ENCODE data around the gene EN2.

The EN2 gene

DNA sequence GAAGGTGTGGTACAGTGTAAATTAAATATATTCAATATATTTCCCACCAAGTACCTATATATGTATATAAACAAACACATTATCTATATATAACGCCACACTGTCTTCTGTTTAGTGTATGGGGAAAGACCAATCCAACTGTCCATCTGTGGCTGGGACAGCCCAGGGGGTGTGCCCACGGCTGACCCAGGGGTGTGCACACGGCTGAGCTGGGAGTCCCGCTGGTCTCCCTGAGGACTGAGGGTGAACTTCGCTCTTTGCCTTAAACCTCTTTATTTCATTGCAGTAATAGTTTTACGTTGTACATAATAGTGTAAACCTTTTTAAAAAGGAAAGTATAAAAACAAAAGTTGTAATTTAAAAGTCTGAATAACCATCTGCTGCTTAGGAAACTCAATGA, 6.3 kb downstream of the EN2 start:
- Histone ChIP-seq H3K9me3 (ENCODE audit: control insufficient read depth, low read length) (no peaks in the 10 kb centered on the region), H3K4me1 (ENCODE audit: control insufficient read depth, insufficient read depth, low read length) (peaks cover 17% of the 10 kb centered on the region), H3K36me3 (ENCODE audit: control insufficient read depth, insufficient read depth, low read length) (no peaks in the 10 kb centered on the region), H3K27me3 (ENCODE audit: control insufficient read depth, insufficient read depth, low read length) (peaks cover 100% of the 10 kb centered on the region), H3K4me3 (ENCODE audit: low read length) (no peak overlapping the region), H3K9ac (ENCODE audit: low read length) (no peak overlapping the region)

- Histone ChIP-seq H3K9me3 (ENCODE audit: control insufficient read depth, low read length) (no peaks in the 10 kb centered on the region), H3K9ac (ENCODE audit: low read length) (no peak overlapping the region), H3K4me1 (ENCODE audit: control insufficient read depth, insufficient read depth, low read length) (peaks cover 13% of the 10 kb centered on the region), H3K36me3 (ENCODE audit: control insufficient read depth, insufficient read depth, low read length) (no peaks in the 10 kb centered on the region), H3K27me3 (ENCODE audit: control insufficient read depth, insufficient read depth, low read length) (peaks cover 100% of the 10 kb centered on the region), H3K4me3 (ENCODE audit: low read length) (no peak overlapping the region)
These were observed 7.2 kb downstream of the EN2 start for GRCh38 chr7:155464948-155465739.

GRCh38 chr7:155465761-155466141, 7.8 kb downstream of the EN2 start:
- Histone ChIP-seq H3K4me3 (ENCODE audit: low read length) (no peak overlapping the region), H3K36me3 (ENCODE audit: control insufficient read depth, insufficient read depth, low read length) (no peaks in the 10 kb centered on the region), H3K9ac (ENCODE audit: low read length) (no peak overlapping the region), H3K27me3 (ENCODE audit: control insufficient read depth, insufficient read depth, low read length) (peaks cover 100% of the 10 kb centered on the region), H3K9me3 (ENCODE audit: control insufficient read depth, low read length) (no peaks in the 10 kb centered on the region), H3K4me1 (ENCODE audit: control insufficient read depth, insufficient read depth, low read length) (peaks cover 13% of the 10 kb centered on the region)

DNA sequence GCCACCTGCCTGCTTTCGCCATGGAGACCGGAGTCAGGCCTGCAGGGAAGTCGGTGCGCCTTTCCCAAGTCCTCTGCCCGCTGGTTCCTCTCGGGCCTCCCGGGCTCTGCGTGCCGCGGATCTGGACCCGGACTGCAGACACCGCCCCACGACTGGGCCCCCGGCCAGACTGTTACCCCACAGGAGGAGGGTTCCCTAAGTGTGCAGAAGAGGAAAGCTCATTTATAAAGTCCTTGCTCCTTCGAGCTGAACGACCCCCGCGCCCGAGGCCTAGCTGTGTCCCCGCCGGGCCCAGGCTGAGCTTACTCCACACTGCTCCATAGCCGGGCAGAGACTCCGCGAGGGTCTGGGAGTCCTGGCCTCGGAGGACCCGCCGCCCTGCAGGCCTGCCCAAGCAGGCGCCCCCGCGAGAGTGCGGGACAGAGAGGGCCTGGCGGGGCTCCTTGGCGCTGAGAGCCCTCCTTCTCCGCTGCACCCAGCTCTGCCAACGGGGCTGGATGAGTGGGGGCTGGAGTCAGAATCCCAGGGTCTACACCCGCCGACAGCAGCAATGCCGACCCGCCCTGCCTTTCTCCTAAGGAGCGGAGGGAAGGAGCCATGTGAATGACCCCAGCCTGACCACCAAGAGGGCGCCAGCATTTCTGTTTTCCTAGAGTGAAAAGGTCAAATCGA, 8.3 kb downstream of the EN2 start:
- H3K36me3 ChIP-seq (ENCODE audit: control insufficient read depth, insufficient read depth, low read length), result no peaks in the 10 kb centered on the region
- H3K4me1 ChIP-seq (ENCODE audit: control insufficient read depth, insufficient read depth, low read length), result peaks cover 13% of the 10 kb centered on the region
- H3K9me3 ChIP-seq (ENCODE audit: control insufficient read depth, low read length), result no peaks in the 10 kb centered on the region
- H3K4me3 ChIP-seq (ENCODE audit: low read length), result no peak overlapping the region
- no peak overlapping the region for H3K9ac ChIP-seq (ENCODE audit: low read length)
- peaks cover 100% of the 10 kb centered on the region for H3K27me3 ChIP-seq (ENCODE audit: control insufficient read depth, insufficient read depth, low read length)

GRCh38 chr7:155466814-155467733, 9.1 kb downstream of the EN2 start:
- Histone ChIP-seq H3K9me3 (ENCODE audit: control insufficient read depth, low read length) (no peaks in the 10 kb centered on the region), H3K4me3 (ENCODE audit: low read length) (no peak overlapping the region), H3K27me3 (ENCODE audit: control insufficient read depth, insufficient read depth, low read length) (peaks cover 100% of the 10 kb centered on the region), H3K4me1 (ENCODE audit: control insufficient read depth, insufficient read depth, low read length) (peaks cover 13% of the 10 kb centered on the region), H3K9ac (ENCODE audit: low read length) (no peak overlapping the region), H3K36me3 (ENCODE audit: control insufficient read depth, insufficient read depth, low read length) (no peaks in the 10 kb centered on the region)

DNA sequence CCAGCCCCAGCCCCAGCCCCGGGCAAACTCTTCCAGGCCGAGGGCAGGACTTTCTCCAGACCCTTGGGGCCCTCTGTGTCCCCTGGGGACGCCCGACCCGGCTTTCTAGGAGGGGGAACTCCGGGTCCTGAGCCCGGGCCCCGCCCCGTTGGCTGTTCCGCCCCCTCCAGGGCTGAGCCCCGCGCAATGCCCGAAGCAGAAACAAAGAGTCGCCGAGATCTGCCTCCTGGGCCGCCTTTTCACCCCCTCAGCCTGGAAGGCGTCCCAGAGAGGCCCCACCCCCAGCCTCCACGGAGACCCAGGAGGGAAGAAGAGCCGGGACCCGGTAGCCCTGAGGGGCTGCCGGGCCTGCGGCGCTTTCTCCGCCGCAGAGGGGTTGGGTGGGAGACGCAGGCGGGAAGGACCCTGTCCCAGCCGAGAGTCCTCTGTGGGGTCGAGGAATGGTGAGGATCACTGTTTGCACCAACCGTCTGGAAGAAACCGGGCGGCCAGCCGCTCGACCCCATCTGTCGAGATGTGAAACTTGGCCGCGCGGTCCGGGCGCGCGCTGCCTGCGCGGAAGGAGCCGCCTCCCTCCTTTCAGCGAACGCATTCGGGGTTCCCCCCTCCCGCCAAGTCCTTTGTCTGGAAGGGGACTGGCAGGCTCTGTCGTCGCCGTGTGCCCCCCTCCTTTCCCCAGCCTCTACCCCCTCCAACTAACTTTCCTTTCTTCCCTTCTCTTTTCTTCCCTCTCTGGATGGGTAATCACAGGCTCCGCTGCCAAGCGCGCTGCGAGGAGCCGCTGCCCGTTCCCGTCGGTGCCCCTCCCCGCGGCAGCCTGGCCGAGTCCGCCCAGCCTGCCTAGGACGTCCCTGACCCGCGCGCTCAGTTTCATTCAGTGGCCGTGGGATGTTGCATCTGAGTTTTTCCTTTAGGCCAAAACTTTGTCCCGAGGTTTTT, 10.2 kb downstream of the EN2 start:
- Histone ChIP-seq H3K9me3 (ENCODE audit: control insufficient read depth, low read length) (no peaks in the 10 kb centered on the region), H3K4me1 (ENCODE audit: control insufficient read depth, insufficient read depth, low read length) (peaks cover 13% of the 10 kb centered on the region), H3K4me3 (ENCODE audit: low read length) (no peak overlapping the region), H3K27me3 (ENCODE audit: control insufficient read depth, insufficient read depth, low read length) (peaks cover 100% of the 10 kb centered on the region), H3K36me3 (ENCODE audit: control insufficient read depth, insufficient read depth, low read length) (no peaks in the 10 kb centered on the region), H3K9ac (ENCODE audit: low read length) (no peak overlapping the region)

DNA sequence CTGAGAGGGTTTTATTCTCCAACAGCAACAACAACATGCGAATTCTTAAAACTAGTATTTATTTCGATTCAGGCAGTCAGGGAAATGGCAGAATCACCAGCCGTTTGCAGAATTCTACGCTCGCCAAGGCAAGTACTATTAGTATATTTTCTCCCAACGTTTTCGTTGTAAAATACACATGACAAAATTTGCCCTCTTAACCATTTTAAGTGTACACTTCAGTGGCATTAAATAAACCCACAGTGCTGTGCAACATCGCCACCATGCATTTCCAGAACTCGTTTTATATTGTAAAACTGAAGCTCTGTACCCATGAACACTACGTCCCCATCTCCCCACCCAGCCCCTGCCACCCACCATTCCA, 10.8 kb downstream of the EN2 start:
- H3K27me3 ChIP-seq (ENCODE audit: control insufficient read depth, insufficient read depth, low read length), result peaks cover 100% of the 10 kb centered on the region
- H3K9ac ChIP-seq (ENCODE audit: low read length), result no peak overlapping the region
- peaks cover 13% of the 10 kb centered on the region for H3K4me1 ChIP-seq (ENCODE audit: control insufficient read depth, insufficient read depth, low read length)
- no peaks in the 10 kb centered on the region for H3K36me3 ChIP-seq (ENCODE audit: control insufficient read depth, insufficient read depth, low read length)
- H3K4me3 ChIP-seq (ENCODE audit: low read length), result no peak overlapping the region
- no peaks in the 10 kb centered on the region for H3K9me3 ChIP-seq (ENCODE audit: control insufficient read depth, low read length)

DNA sequence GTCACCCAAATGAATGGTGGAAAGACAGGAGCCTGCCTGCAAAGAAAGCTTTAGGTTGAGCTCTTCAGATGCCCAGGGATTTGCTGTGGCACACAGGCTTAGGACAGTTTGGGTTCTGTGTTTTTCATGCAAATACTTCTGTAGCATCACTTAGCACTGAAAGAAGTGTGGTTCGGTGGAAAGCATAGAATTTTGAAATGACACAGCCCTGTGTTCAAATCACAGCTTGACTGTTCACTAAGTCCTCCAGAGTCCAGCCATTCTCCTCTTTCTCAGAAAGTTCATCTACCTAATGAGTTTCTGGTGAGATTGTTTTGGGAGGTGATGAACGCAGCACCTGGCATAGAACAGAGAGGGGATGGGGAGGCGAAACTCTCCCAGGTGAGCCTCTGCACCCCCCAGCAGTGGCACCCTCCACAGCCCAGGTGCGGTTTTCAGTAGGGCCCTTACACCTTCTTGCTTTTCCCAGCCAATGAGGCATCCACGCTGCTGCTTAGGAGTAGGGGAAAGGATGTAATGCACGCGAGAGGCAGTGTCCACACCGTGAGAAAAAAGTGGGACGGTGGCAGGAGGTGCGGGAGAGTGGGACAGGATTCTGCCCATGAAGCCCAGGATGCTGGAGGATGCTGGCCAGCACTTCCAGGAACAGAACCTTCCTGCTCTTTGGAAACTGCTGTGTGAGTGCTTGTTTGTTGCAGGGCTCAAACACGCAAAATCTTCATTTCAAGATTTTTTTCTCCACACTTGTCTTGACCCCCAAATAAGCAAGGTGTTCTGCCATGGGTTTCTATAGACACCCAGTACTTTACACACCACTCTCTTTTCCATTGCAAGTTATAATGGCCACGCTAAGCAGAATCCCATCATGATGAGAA, 11.6 kb downstream of the EN2 start:
- H3K9me3 ChIP-seq (ENCODE audit: control insufficient read depth, low read length), result no peaks in the 10 kb centered on the region
- peaks cover 100% of the 10 kb centered on the region for H3K27me3 ChIP-seq (ENCODE audit: control insufficient read depth, insufficient read depth, low read length)
- peaks cover 13% of the 10 kb centered on the region for H3K4me1 ChIP-seq (ENCODE audit: control insufficient read depth, insufficient read depth, low read length)
- H3K36me3 ChIP-seq (ENCODE audit: control insufficient read depth, insufficient read depth, low read length), result no peaks in the 10 kb centered on the region
- no peak overlapping the region for H3K9ac ChIP-seq (ENCODE audit: low read length)
- no peak overlapping the region for H3K4me3 ChIP-seq (ENCODE audit: low read length)

DNA sequence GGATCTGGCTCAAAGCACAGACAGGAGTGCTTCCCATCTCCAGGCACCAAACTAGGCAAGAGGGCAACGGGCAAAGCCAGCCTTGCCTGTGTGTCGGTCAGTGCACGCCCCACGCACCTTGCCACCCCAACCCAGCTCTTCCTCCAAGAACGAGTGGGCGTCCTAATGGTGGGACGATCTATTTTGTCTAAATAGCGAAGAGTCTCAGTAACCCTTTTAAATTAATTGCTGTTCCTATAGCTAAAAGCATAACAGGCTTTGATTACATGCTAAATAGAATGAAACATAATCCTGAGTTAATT, 12.2 kb downstream of the EN2 start:
- H3K27me3 ChIP-seq (ENCODE audit: control insufficient read depth, insufficient read depth, low read length), result peaks cover 100% of the 10 kb centered on the region
- H3K4me1 ChIP-seq (ENCODE audit: control insufficient read depth, insufficient read depth, low read length), result peaks cover 13% of the 10 kb centered on the region
- no peaks in the 10 kb centered on the region for H3K9me3 ChIP-seq (ENCODE audit: control insufficient read depth, low read length)
- no peak overlapping the region for H3K4me3 ChIP-seq (ENCODE audit: low read length)
- no peak overlapping the region for H3K9ac ChIP-seq (ENCODE audit: low read length)
- H3K36me3 ChIP-seq (ENCODE audit: control insufficient read depth, insufficient read depth, low read length), result no peaks in the 10 kb centered on the region

DNA sequence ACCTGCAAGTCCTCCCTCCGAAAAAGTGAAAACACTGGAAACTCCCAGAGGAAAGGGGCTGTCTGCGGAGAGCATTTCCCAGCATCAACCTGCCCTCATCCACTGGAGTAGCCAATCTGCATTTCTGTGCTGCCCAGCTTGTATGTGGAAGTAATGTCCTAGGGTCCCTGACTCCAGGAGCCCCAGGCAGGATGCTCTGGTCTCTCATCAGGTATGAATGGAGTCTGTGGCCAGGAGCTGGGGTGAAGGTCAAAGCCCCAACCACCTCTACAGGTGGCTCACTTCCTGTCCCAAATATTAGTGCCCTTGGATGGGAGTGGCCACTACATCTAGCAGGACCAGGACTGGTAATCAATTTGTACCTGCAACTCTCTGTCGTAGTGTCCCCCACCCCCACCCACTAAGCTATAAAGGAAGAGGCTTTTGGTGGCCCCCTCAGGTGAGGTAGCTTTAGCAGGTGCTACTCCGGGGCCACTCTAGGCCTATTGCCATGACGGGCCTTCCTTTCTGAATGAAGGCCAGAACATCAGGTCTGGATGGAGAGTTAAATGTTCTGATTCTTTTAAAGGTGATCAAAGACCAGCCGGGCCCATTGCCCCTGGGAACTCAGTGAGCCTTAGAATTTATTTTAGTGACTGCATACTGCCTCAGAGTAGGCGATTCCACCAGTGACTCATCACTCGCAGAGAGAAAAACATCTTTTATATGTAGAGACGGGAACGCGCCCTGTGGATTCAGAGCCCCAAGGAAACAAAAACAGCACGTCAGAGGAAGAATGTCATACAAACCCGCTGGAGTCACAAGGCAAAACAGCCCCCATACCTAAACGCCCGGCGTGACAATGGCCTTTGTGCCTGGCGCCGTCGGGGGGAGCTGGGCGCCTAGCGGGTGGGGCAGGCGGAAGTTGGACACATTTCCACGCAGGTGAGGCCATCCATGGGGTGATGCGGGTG, 13.0 kb downstream of the EN2 start:
- Histone ChIP-seq H3K27me3 (ENCODE audit: control insufficient read depth, insufficient read depth, low read length) (peaks cover 100% of the 10 kb centered on the region), H3K9me3 (ENCODE audit: control insufficient read depth, low read length) (no peaks in the 10 kb centered on the region), H3K36me3 (ENCODE audit: control insufficient read depth, insufficient read depth, low read length) (no peaks in the 10 kb centered on the region), H3K9ac (ENCODE audit: low read length) (no peak overlapping the region), H3K4me3 (ENCODE audit: low read length) (no peak overlapping the region), H3K4me1 (ENCODE audit: control insufficient read depth, insufficient read depth, low read length) (peaks cover 13% of the 10 kb centered on the region)
